HepG2 (cell line): ENCODE measurements around the gene HDAC3. TPM values are rescaled to one million over a fixed set of nuclear protein-coding genes. Genes with fewer than 3 reads are reported as not detected.

Source experiments
- DR1 ChIP-seq: sonication (generic); formaldehyde crosslinking; IDR thresholded peaks from 2 replicates; pipeline ENCODE4 v1.8.0; 2021; ENCODE audit warnings: mild to moderate bottlenecking, missing genetic modification reagents, inconsistent platforms
- HDAC1 ChIP-seq: sonication (generic); formaldehyde crosslinking; IDR thresholded peaks from 2 replicates; pipeline ENCODE4 v1.5.1; 2020; ENCODE audit warnings: mild to moderate bottlenecking, missing genetic modification reagents
- HOXA5 ChIP-seq: sonication (generic); formaldehyde crosslinking; IDR thresholded peaks from 2 replicates; pipeline ENCODE4 v1.4.0; 2020; ENCODE audit warnings: missing genetic modification reagents
- MED13 ChIP-seq: sonication (generic); formaldehyde crosslinking; IDR thresholded peaks from 2 replicates; pipeline ENCODE4 v1.5.0; 2020; ENCODE audit warnings: missing genetic modification reagents
- NAIF1 ChIP-seq: sonication (generic); formaldehyde crosslinking; IDR thresholded peaks from 2 replicates; pipeline ENCODE4 v1.5.0; 2020; ENCODE audit warnings: mild to moderate bottlenecking, missing genetic modification reagents, borderline replicate concordance
- SMARCC2 ChIP-seq: fragments of 450-650 bp; IDR thresholded peaks from 2 replicates; pipeline ENCODE4 v1.6.1; 2017; ENCODE audit warnings: antibody characterized with exemption, mild to moderate bottlenecking
- ZNF136 ChIP-seq: sonication (generic); formaldehyde crosslinking; IDR thresholded peaks from 2 replicates; pipeline ENCODE4 v1.8.1; 2022; ENCODE audit warnings: low read depth, mild to moderate bottlenecking, moderate library complexity, missing genetic modification reagents
- ZNF547 ChIP-seq: sonication (generic); formaldehyde crosslinking; IDR thresholded peaks from 2 replicates; pipeline ENCODE4 v1.5.1; 2020; ENCODE audit warnings: mild to moderate bottlenecking, missing genetic modification reagents
- ZNF652 ChIP-seq: IDR thresholded peaks from 2 replicates; pipeline ENCODE4 v1.6.1; 2016; ENCODE audit warnings: low read depth, borderline replicate concordance
- ZNF781 ChIP-seq: sonication (generic); formaldehyde crosslinking; IDR thresholded peaks from 2 replicates; pipeline ENCODE4 v1.5.1; 2020; ENCODE audit warnings: borderline replicate concordance, mild to moderate bottlenecking, missing genetic modification reagents; ENCODE audit errors: not compliant biosample characterization
- polyA plus RNA-seq, 8 experiments: library from polyadenylated mRNA; depleted of rRNA in 3 of 8; stranded (reverse) in 7 of 8; unstranded in 1 of 8; fragments of >200 nt; fragmentation: Illumina TruSeq in 4 of 8; extraction: Trizol in 4 of 8; gene quantifications; 2 replicates each; pipeline versions ENCODE4 v1.2.1 to v1.2.3, GENCODE V29; 2011 to 2016; ENCODE audit warnings: low read depth in 4 of 8, missing spikeins in 1 of 8, mixed read lengths in 1 of 8; ENCODE audit not compliant: insufficient read depth in 1 of 8
- total RNA-seq, 5 experiments: library from RNA; depleted of rRNA; stranded (reverse); fragments of >200 nt; fragmentation: Illumina TruSeq; extraction: Trizol; gene quantifications; 2 replicates each; pipeline ENCODE4 v1.2.3, GENCODE V29; 2016; ENCODE audit warnings: low read depth in 1 of 5
- TF ChIP-seq, protein P1 (sequence below): sonication (generic); formaldehyde crosslinking; IDR thresholded peaks from 2 replicates; pipeline ENCODE4 v1.8.1; 2023; ENCODE audit warnings: mild to moderate bottlenecking, missing genetic modification reagents
- TF ChIP-seq, protein P2 (sequence below): IDR thresholded peaks from 2 replicates; pipeline ENCODE4 v1.4.0; 2020; ENCODE audit warnings: mild to moderate bottlenecking, missing genetic modification reagents
- TF ChIP-seq, protein P3 (sequence below): fragments of 450-650 bp; IDR thresholded peaks from 2 replicates; pipeline ENCODE4 v1.6.1; 2017; ENCODE audit warnings: mild to moderate bottlenecking
- TF ChIP-seq, protein P4 (sequence below): sonication (generic); formaldehyde crosslinking; IDR thresholded peaks from 2 replicates; pipeline ENCODE4 v1.9.0; 2022; ENCODE audit warnings: missing genetic modification reagents, mild to moderate bottlenecking, borderline replicate concordance
- TF ChIP-seq, protein P5 (sequence below): sonication (generic); formaldehyde crosslinking; IDR thresholded peaks from 2 replicates; pipeline ENCODE4 v1.4.0; 2020; ENCODE audit warnings: missing genetic modification reagents
- TF ChIP-seq, protein P6 (sequence below): sonication (generic); formaldehyde crosslinking; IDR thresholded peaks from 2 replicates; pipeline ENCODE4 v1.5.0; 2020; ENCODE audit warnings: missing genetic modification reagents

The HDAC3 gene
- total and polyA plus RNA-seq, 2 of the 13 experiments (the other 11 are each of a cell fraction or from before 2014, with no cell fraction given), result 84.0 to 94.1 TPM

DNA sequence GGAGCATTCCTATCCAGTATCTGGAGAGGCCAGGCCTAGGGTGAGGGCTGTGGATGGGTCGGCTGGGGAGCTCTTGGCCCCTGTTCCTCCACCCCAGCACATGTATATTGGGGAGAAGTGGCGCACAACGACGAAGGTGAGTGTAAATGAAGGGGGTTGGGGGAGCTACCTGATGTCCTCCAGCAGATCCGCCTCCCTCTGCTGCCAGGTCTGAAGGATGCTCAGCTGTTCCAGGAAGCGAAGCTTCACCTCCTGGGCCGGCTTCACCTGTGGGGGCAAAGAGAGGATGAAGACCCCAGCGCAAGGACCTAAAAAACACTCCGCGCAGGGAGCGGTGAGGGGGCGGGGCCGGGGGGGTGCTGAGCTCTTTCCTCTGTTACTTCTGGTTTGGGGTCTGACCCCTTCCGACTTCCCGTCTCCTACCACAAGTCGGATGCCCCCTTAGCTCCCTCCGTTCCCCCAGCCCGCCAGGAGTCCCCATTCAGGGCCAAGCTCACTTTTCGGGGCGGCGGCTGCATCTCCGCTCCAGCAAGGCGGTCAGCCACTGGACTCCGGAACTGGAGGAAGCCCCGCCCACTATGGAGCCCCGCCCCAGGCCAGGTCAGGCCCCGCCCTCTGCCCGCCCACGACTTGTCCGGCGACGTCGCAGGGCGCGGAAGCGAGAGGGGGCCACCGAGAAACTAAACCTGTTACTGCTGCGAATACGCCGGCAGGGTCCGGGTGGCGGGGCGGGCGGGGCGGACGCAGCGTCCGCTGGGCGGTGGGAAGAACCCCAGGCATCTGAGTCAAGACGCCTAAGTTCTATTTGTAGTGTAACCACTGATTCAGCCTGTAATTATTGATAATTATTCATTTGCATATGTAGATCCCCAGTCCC, 14.4 kb upstream of the HDAC3 start, which contains the start of gene FCHSD1 (continued):
- TF ChIP-seq, protein P1, sequence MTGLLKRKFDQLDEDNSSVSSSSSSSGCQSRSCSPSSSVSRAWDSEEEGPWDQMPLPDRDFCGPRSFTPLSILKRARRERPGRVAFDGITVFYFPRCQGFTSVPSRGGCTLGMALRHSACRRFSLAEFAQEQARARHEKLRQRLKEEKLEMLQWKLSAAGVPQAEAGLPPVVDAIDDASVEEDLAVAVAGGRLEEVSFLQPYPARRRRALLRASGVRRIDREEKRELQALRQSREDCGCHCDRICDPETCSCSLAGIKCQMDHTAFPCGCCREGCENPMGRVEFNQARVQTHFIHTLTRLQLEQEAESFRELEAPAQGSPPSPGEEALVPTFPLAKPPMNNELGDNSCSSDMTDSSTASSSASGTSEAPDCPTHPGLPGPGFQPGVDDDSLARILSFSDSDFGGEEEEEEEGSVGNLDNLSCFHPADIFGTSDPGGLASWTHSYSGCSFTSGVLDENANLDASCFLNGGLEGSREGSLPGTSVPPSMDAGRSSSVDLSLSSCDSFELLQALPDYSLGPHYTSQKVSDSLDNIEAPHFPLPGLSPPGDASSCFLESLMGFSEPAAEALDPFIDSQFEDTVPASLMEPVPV (CRISPR knock-in tag), result no peak
- TF ChIP-seq, protein P2, sequence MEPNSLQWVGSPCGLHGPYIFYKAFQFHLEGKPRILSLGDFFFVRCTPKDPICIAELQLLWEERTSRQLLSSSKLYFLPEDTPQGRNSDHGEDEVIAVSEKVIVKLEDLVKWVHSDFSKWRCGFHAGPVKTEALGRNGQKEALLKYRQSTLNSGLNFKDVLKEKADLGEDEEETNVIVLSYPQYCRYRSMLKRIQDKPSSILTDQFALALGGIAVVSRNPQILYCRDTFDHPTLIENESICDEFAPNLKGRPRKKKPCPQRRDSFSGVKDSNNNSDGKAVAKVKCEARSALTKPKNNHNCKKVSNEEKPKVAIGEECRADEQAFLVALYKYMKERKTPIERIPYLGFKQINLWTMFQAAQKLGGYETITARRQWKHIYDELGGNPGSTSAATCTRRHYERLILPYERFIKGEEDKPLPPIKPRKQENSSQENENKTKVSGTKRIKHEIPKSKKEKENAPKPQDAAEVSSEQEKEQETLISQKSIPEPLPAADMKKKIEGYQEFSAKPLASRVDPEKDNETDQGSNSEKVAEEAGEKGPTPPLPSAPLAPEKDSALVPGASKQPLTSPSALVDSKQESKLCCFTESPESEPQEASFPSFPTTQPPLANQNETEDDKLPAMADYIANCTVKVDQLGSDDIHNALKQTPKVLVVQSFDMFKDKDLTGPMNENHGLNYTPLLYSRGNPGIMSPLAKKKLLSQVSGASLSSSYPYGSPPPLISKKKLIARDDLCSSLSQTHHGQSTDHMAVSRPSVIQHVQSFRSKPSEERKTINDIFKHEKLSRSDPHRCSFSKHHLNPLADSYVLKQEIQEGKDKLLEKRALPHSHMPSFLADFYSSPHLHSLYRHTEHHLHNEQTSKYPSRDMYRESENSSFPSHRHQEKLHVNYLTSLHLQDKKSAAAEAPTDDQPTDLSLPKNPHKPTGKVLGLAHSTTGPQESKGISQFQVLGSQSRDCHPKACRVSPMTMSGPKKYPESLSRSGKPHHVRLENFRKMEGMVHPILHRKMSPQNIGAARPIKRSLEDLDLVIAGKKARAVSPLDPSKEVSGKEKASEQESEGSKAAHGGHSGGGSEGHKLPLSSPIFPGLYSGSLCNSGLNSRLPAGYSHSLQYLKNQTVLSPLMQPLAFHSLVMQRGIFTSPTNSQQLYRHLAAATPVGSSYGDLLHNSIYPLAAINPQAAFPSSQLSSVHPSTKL (CRISPR knock-in tag), result peak; percentile 26; the same call in 1 of the 2 replicates
- TF ChIP-seq HOXA5 (CRISPR knock-in tag) (no peak), ZNF547 (CRISPR knock-in tag) (no peak), MED13 (CRISPR knock-in tag) (no peak), NAIF1 (CRISPR knock-in tag) (no peak), HDAC1 (CRISPR knock-in tag) (no peak; the same call in 1 of the 2 replicates), DR1 (no peak), SMARCC2 (no peak), ZNF781 (CRISPR knock-in tag) (no peak), ZNF652 (CRISPR knock-in tag) (no peak), ZNF136 (CRISPR knock-in tag) (0 out of 2 replicates have a peak, but pooled peaks have one; percentile 37)
- TF ChIP-seq, protein P3, sequence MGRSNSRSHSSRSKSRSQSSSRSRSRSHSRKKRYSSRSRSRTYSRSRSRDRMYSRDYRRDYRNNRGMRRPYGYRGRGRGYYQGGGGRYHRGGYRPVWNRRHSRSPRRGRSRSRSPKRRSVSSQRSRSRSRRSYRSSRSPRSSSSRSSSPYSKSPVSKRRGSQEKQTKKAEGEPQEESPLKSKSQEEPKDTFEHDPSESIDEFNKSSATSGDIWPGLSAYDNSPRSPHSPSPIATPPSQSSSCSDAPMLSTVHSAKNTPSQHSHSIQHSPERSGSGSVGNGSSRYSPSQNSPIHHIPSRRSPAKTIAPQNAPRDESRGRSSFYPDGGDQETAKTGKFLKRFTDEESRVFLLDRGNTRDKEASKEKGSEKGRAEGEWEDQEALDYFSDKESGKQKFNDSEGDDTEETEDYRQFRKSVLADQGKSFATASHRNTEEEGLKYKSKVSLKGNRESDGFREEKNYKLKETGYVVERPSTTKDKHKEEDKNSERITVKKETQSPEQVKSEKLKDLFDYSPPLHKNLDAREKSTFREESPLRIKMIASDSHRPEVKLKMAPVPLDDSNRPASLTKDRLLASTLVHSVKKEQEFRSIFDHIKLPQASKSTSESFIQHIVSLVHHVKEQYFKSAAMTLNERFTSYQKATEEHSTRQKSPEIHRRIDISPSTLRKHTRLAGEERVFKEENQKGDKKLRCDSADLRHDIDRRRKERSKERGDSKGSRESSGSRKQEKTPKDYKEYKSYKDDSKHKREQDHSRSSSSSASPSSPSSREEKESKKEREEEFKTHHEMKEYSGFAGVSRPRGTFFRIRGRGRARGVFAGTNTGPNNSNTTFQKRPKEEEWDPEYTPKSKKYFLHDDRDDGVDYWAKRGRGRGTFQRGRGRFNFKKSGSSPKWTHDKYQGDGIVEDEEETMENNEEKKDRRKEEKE, result no peak
- TF ChIP-seq, protein P4, sequence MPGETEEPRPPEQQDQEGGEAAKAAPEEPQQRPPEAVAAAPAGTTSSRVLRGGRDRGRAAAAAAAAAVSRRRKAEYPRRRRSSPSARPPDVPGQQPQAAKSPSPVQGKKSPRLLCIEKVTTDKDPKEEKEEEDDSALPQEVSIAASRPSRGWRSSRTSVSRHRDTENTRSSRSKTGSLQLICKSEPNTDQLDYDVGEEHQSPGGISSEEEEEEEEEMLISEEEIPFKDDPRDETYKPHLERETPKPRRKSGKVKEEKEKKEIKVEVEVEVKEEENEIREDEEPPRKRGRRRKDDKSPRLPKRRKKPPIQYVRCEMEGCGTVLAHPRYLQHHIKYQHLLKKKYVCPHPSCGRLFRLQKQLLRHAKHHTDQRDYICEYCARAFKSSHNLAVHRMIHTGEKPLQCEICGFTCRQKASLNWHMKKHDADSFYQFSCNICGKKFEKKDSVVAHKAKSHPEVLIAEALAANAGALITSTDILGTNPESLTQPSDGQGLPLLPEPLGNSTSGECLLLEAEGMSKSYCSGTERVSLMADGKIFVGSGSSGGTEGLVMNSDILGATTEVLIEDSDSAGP (CRISPR knock-in tag), result 0 out of 2 replicates have a peak, but pooled peaks have one; percentile 4
- TF ChIP-seq, protein P5, sequence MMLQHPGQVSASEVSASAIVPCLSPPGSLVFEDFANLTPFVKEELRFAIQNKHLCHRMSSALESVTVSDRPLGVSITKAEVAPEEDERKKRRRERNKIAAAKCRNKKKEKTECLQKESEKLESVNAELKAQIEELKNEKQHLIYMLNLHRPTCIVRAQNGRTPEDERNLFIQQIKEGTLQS (CRISPR knock-in tag), result no peak
- TF ChIP-seq, protein P6, sequence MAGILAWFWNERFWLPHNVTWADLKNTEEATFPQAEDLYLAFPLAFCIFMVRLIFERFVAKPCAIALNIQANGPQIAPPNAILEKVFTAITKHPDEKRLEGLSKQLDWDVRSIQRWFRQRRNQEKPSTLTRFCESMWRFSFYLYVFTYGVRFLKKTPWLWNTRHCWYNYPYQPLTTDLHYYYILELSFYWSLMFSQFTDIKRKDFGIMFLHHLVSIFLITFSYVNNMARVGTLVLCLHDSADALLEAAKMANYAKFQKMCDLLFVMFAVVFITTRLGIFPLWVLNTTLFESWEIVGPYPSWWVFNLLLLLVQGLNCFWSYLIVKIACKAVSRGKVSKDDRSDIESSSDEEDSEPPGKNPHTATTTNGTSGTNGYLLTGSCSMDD (CRISPR knock-in tag), result no peak
